ENCODE data around the gene PABPC1L2A.
"Not testable (repeated sequence)": the region's sequence is repeated elsewhere in the genome, so short reads cannot be mapped to it uniquely, and the experiment has no call there.

DNA sequence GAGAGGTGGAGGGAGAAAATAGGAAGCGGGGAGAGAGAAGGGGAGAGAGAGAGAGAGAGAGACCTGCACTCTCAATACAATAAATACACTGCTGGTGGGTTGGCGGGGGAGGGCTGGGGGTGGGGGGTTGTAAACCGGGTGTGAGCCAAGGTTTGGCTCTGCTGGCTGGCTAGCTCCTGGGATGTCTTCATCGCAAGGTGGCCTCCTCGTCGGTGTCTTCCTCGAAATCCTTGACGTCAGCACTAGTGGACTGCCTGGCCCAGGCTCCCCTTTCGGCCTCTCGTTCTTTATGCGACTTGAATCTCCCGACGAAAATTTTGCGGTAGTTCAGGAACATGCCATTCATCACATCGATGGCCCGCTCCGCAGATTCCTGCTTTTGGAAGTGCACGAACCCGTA lies 715 bp downstream of the PABPC1L2A start:
- TF ChIP-seq CTCF (IDR thresholded peaks at IDR 0.05; ENCODE audit: borderline replicate concordance, extremely low read depth, low read length, poor library complexity, severe bottlenecking); EZH2 (IDR thresholded peaks at IDR 0.05; ENCODE audit: borderline replicate concordance, low read depth, low read length, severe bottlenecking): not testable (repeated sequence)

Data from DND-41 (cell line).